GM10266 (cell line): ENCODE results near the gene PPP2R2C.

Source experiments
- DNase-seq: peaks from one replicate; pipeline ENCODE4 v3.0.0; 2012; ENCODE audit errors: extremely low spot score
- CTCF ChIP-seq: IDR thresholded peaks from 2 replicates; pipeline ENCODE4 v1.5.1; 2012; ENCODE audit warnings: mild to moderate bottlenecking, low read depth; ENCODE audit not compliant: control insufficient read depth, insufficient read depth; ENCODE audit errors: missing control alignments

The PPP2R2C gene

GRCh38 chr4:6369035-6369434 is 103.4 kb downstream of the PPP2R2C start:
- no peak for TF ChIP-seq CTCF
- DNase-seq = no peak

GRCh38 chr4:6368601-6369000 is 103.8 kb downstream of the PPP2R2C start:
- TF ChIP-seq CTCF = no peak
- DNase-seq = no peak

- no peak for TF ChIP-seq CTCF
- no peak for DNase-seq
These were observed 104.3 kb downstream of the PPP2R2C start for GRCh38 chr4:6368096-6368495.

- TF ChIP-seq CTCF = no peak
- DNase-seq = no peak
These were observed 105.0 kb downstream of the PPP2R2C start for GRCh38 chr4:6367371-6367851.

- no peak for TF ChIP-seq CTCF
- DNase-seq = no peak
These were observed 105.8 kb downstream of the PPP2R2C start for GRCh38 chr4:6366581-6366980.

GRCh38 chr4:6365545-6366086 is 106.8 kb downstream of the PPP2R2C start:
- DNase-seq = no peak
- no peak for TF ChIP-seq CTCF

GRCh38 chr4:6364581-6364980 is 107.8 kb downstream of the PPP2R2C start:
- no peak for TF ChIP-seq CTCF
- DNase-seq = no peak
